Measurements from ENCODE around the gene ARHGEF2. TPM values are rescaled to one million over a fixed set of nuclear protein-coding genes. Genes with fewer than 3 reads are reported as not detected.
A peak's percentile ranks its signal among the peaks of the same experiment; 100 is the strongest.

The ARHGEF2 gene
- total and polyA plus RNA-seq, 2 donors (not counting 1 experiment from before 2014, with no cell fraction given), result 241 to 245 TPM

- Mint-ChIP-seq H3K27ac (peak overlapping the region; percentile 32), H3K27me3 (no peaks in the 10 kb centered on the region), H3K9me3 (ENCODE audit: insufficient read depth) (no peaks in the 10 kb centered on the region), H3K4me1 (peaks cover 13% of the 10 kb centered on the region), H3K4me3 (no peak overlapping the region)
- Histone ChIP-seq H3K36me3 (replicated peaks in 1 of 2; ENCODE audit: control extremely low read depth in 1 of 2, control insufficient read depth in 1 of 2, extremely low read depth in 1 of 2, insufficient read depth in 2 of 2, low read length in 1 of 2) (peaks cover 2 to 93% of the 10 kb centered on the region in 2 experiments), H3K79me2 (ENCODE audit: control insufficient read depth, insufficient read depth, low read length) (peaks cover 58% of the 10 kb centered on the region), H3K4me1 (ENCODE audit: control insufficient read depth in 2 of 2, insufficient read depth in 2 of 2, low read length in 2 of 2) (peaks cover 5 to 10% of the 10 kb centered on the region in 2 donors), H2AFZ (ENCODE audit: insufficient read depth, low read depth, low read length, poor library complexity, severe bottlenecking) (no peak overlapping the region), H3K27ac (ENCODE audit: low read length in 2 of 2) (peak overlapping the region in 1 of 2 donors; percentile 25), H3K9ac (ENCODE audit: low read length) (no peak overlapping the region), H3K9me3 (ENCODE audit: control extremely low read depth in 1 of 3, control insufficient read depth in 2 of 3, insufficient read depth in 1 of 3, low read length in 2 of 3) (no peaks in the 10 kb centered on the region), H3K4me3 (ENCODE audit: control extremely low read depth in 1 of 5, extremely low read depth in 1 of 5, insufficient read depth in 1 of 5, low read depth in 2 of 5, low read length in 4 of 5) (no peak overlapping the region), H4K20me1 (ENCODE audit: control insufficient read depth, insufficient read depth, low read length, poor library complexity, severe bottlenecking) (peaks cover 38% of the 10 kb centered on the region), H3K27me3 (replicated peaks in 1 of 4; ENCODE audit: control extremely low read depth in 1 of 4, control insufficient read depth in 3 of 4, insufficient read depth in 4 of 4, low read length in 3 of 4) (no peaks in the 10 kb centered on the region), H3K4me2 (replicated peaks; ENCODE audit: low read depth, low read length, poor library complexity, severe bottlenecking) (no peak overlapping the region)
- DNase-seq (no peak), ATAC-seq (ENCODE audit: low read depth) (no peak)
- intact Hi-C loops (cut with micrococcal nuclease), result no loop called here
- 100% methylated on average over 1 of the region's 3 CpGs for WGBS (ENCODE audit: insufficient coverage)
- CTCF ChIA-PET, result interaction anchor here (0.6 to 3.0 kb wide), 7 partner anchors 9 to 35 kb away, joined by 3 to 16 read pairs (median 3); partner anchors contain the start of gene ARHGEF2
- TF ChIP-seq EZH2 (IDR thresholded peaks at IDR 0.05; ENCODE audit: borderline replicate concordance, insufficient read depth, low read depth, low read length, poor library complexity, severe bottlenecking) (no peak), CTCF (IDR thresholded peaks at IDR 0.05) (no peak)
- POLR2A ChIA-PET, result interaction anchor here (0.7 to 1.1 kb wide), 4 partner anchors 8 to 415 kb away, joined by 3 to 7 read pairs (median 4); partner anchors contain the start of gene ARHGEF2
Observed at GRCh38 chr1:155954645-155955044, 23.7 kb downstream of the ARHGEF2 start.

GRCh38 chr1:155952505-155952890, 25.8 kb downstream of the ARHGEF2 start:
- no peak overlapping the region for H3K4me3 Mint-ChIP-seq
- H3K4me2 ChIP-seq (replicated peaks; ENCODE audit: low read depth, low read length, poor library complexity, severe bottlenecking), result no peak overlapping the region
- ATAC-seq (ENCODE audit: low read depth), result no peak
- peaks cover 2% of the 10 kb centered on the region for H3K4me1 Mint-ChIP-seq
- no peak overlapping the region for H3K4me3 ChIP-seq (ENCODE audit: control extremely low read depth in 1 of 5, extremely low read depth in 1 of 5, insufficient read depth in 1 of 5, low read depth in 2 of 5, low read length in 4 of 5)
- H4K20me1 ChIP-seq (ENCODE audit: control insufficient read depth, insufficient read depth, low read length, poor library complexity, severe bottlenecking), result peaks cover 35% of the 10 kb centered on the region
- ChIA-PET POLR2A (interaction anchor here (0.6 kb wide), 1 partner anchor 16 kb away, joined by 5 read pairs; no protein-coding TSS in a partner anchor), CTCF (interaction anchor here (1.0 to 2.1 kb wide), 2 partner anchors 34 to 37 kb away, joined by 3 to 7 read pairs; no protein-coding TSS in a partner anchor)
- TF ChIP-seq EZH2 (IDR thresholded peaks at IDR 0.05; ENCODE audit: borderline replicate concordance, insufficient read depth, low read depth, low read length, poor library complexity, severe bottlenecking) (no peak), CTCF (IDR thresholded peaks at IDR 0.05) (no peak)
- H3K4me1 ChIP-seq (ENCODE audit: control insufficient read depth in 2 of 2, insufficient read depth in 2 of 2, low read length in 2 of 2), result peaks cover 0 to 2% of the 10 kb centered on the region in 2 donors
- H3K27me3 ChIP-seq (replicated peaks in 1 of 4; ENCODE audit: control extremely low read depth in 1 of 4, control insufficient read depth in 3 of 4, insufficient read depth in 4 of 4, low read length in 3 of 4), result no peaks in the 10 kb centered on the region
- H3K27ac ChIP-seq (ENCODE audit: low read length in 2 of 2), result peak overlapping the region; percentile 11 to 50
- intact Hi-C loops (cut with micrococcal nuclease), result no loop called here
- H3K79me2 ChIP-seq (ENCODE audit: control insufficient read depth, insufficient read depth, low read length), result peaks cover 40% of the 10 kb centered on the region
- no peaks in the 10 kb centered on the region for H3K9me3 Mint-ChIP-seq (ENCODE audit: insufficient read depth)
- H3K27me3 Mint-ChIP-seq, result no peaks in the 10 kb centered on the region
- DNase-seq, result no peak
- no peak overlapping the region for H3K9ac ChIP-seq (ENCODE audit: low read length)
- H3K9me3 ChIP-seq (ENCODE audit: control extremely low read depth in 1 of 3, control insufficient read depth in 2 of 3, insufficient read depth in 1 of 3, low read length in 2 of 3), result no peaks in the 10 kb centered on the region
- no peak overlapping the region for H2AFZ ChIP-seq (ENCODE audit: insufficient read depth, low read depth, low read length, poor library complexity, severe bottlenecking)
- H3K36me3 ChIP-seq (replicated peaks in 1 of 2; ENCODE audit: control extremely low read depth in 1 of 2, control insufficient read depth in 1 of 2, extremely low read depth in 1 of 2, insufficient read depth in 2 of 2, low read length in 1 of 2), result peaks cover 2 to 92% of the 10 kb centered on the region in 2 experiments
- 96% methylated on average over 12 of the region's 13 CpGs for WGBS (ENCODE audit: insufficient coverage)
- peak overlapping the region; percentile 46 for H3K27ac Mint-ChIP-seq
